ENCODE results near the gene STAT2. TPM values are rescaled to one million over a fixed set of nuclear protein-coding genes. Genes with fewer than 3 reads are reported as not detected.
A peak's percentile ranks its signal among the peaks of the same experiment; 100 is the strongest.
"Not testable (repeated sequence)": the region's sequence is repeated elsewhere in the genome, so short reads cannot be mapped to it uniquely, and the experiment has no call there.

STAT2 gene
- total and polyA plus RNA-seq, 8 donors = 25.5 to 88.5 (median 44.2) TPM

DNA sequence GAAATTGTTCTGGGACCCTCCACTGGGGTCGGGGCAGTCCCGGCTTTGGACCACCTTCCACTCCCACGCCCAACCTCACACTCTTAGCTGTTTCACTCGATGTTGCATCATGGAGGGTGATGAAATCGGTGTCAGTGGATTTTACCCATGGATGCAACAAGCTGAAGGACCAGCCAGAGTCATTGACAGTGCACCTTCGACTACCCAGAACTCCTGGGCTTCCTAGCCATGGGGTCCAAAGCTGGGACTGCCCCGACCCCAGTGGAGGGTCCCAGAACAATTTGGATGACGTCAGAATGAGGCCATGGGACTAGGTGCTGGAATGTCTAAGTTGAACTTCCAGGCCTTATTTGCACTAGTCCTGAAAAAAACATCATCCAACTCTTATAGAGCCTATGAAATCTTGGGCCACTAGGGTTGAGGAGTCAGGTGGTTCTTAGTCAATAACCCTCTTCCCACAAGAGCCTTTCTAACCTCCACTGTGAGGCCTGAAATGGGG lies 22.1 kb downstream of the STAT2 start:
- 76 to 81% methylated on average over 8 of the region's 8 CpGs for WGBS, 2 donors
- TF ChIP-seq CTCF (IDR thresholded peaks at IDR 0.05) = no peak
- H3K4me3 ChIP-seq = no peak overlapping the region
- peak overlapping the region in 1 of 4 donors; percentile 58 for H3K27ac ChIP-seq
- peak in 1 of 6 donors; percentile 13 for DNase-seq
- H3K36me3 ChIP-seq = peaks cover 0 to 1% (median 0%) of the 10 kb centered on the region in 3 donors
- intact Hi-C loops (cut with DNase I) = no loop called here
- FAIRE-seq = no peak
- H3K27me3 ChIP-seq = no peaks in the 10 kb centered on the region
- H3K9me3 ChIP-seq = no peaks in the 10 kb centered on the region
- peaks cover 0 to 2% (median 0%) of the 10 kb centered on the region in 3 donors for H3K4me1 ChIP-seq
- ATAC-seq = no peak

GRCh38 chr12:56336361-56337167 lies 23.3 kb downstream of the STAT2 start:
- Histone ChIP-seq H3K36me3 (no peaks in the 10 kb centered on the region), H3K9me3 (no peaks in the 10 kb centered on the region), H3K4me3 (no peak overlapping the region), H3K4me1 (peaks cover 0 to 6% (median 0%) of the 10 kb centered on the region in 3 donors), H3K27me3 (no peaks in the 10 kb centered on the region), H3K27ac (no peak overlapping the region)
- no peak for ATAC-seq
- no peak for TF ChIP-seq CTCF (IDR thresholded peaks at IDR 0.05)
- WGBS, 2 donors = 84 to 89% methylated on average over 9 of the region's 9 CpGs
- intact Hi-C loops (cut with DNase I) = no loop called here
- DNase-seq = peak in 1 of 6 donors; percentile 21
- FAIRE-seq = no peak

- H3K4me3 ChIP-seq = not testable (repeated sequence)
Observed at GRCh38 chr12:56335527-56335926, 24.4 kb downstream of the STAT2 start.

DNA sequence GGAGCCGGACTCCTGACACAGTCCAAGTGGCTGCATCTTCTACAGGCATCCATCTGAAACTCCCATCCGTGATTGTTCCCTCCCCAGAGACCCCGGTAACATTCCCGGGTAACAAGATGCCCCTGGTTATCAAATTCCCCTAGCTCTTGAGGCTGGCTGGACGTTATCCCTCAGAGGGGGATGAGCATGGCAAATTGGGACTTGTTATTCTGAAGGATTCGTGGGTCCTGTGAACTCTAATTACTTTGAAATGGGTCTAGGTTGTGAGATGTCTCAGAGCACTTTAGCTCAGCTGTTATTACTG lies 25.5 kb downstream of the STAT2 start:
- FAIRE-seq (no peak), DNase-seq (no peak), ATAC-seq (no peak)
- WGBS, 2 donors = 3 to 4% methylated on average over 6 of the region's 6 CpGs
- intact Hi-C loops (cut with DNase I) = no loop called here
- no peaks in the 10 kb centered on the region for H3K9me3 ChIP-seq
- peaks cover 0 to 6% (median 0%) of the 10 kb centered on the region in 3 donors for H3K4me1 ChIP-seq
- no peak for TF ChIP-seq CTCF (IDR thresholded peaks at IDR 0.05)
- H3K36me3 ChIP-seq = no peaks in the 10 kb centered on the region
- H3K27me3 ChIP-seq = no peaks in the 10 kb centered on the region
- peak overlapping the region; percentile 88 to 97 (median 92) for H3K27ac ChIP-seq
- peak overlapping the region; percentile 37 to 68 (median 51) for H3K4me3 ChIP-seq

More at GRCh38 chr12:56335527-56335926, 24.4 kb downstream of the STAT2 start:
- DNase-seq; H3K27ac ChIP-seq; intact Hi-C loops (cut with DNase I); H3K9me3 ChIP-seq; H3K27me3 ChIP-seq; FAIRE-seq; ATAC-seq; H3K36me3 ChIP-seq; H3K4me1 ChIP-seq: not testable (repeated sequence)
- 95 to 97% methylated on average over 8 of the region's 8 CpGs for WGBS, 2 donors

- peak in 2 of 4 donors; percentile 13 to 22 for TF ChIP-seq CTCF (IDR thresholded peaks at IDR 0.05)
- Histone ChIP-seq H3K27me3 (no peaks in the 10 kb centered on the region), H3K4me1 (peaks cover 0 to 6% (median 0%) of the 10 kb centered on the region in 3 donors), H3K9me3 (no peaks in the 10 kb centered on the region), H3K4me3 (peak within 1 kb of the TSS; percentile 37 to 68 (median 51)), H3K27ac (peak within 1 kb of the TSS; percentile 88 to 97 (median 92)), H3K36me3 (no peaks in the 10 kb centered on the region)
- peak; percentile 91 to 96 (median 95) for DNase-seq
- intact Hi-C loops (cut with DNase I) = no loop called here
- 0% methylated on average over 45 of the region's 45 CpGs for WGBS, 2 donors
- peak; percentile 9 for FAIRE-seq
- ATAC-seq = peak; percentile 97 to 99 (median 99)
Observed at GRCh38 chr12:56333679-56334489, 26.0 kb downstream of the STAT2 start, which contains the start of gene PAN2. Gene PAN2 (minus strand): TSS chr12:56334000. CDS start chr12:56333094, 906 bp downstream.
